CD14-positive monocyte (primary cell): Measurements from ENCODE around the gene CDYL2. TPM values are rescaled to one million over a fixed set of nuclear protein-coding genes. Genes with fewer than 3 reads are reported as not detected.

ENCODE experiments used
- DNase-seq, 3 donors: peaks; one replicate each; pipeline ENCODE4 v3.0.0-alpha.2; 2011 to 2022
- H2AFZ ChIP-seq: 2 replicates; pipeline ENCODE4 v1.6.0; 2012; ENCODE audit warnings: mild to moderate bottlenecking, low read depth, low read length, inconsistent platforms; ENCODE audit not compliant: insufficient read depth, poor library complexity, severe bottlenecking
- H3K27ac ChIP-seq, 2 donors: 1 replicate in 1 of 2; 2 replicates in 1 of 2; pipeline ENCODE4 v1.5.1; 2012 to 2013; ENCODE audit warnings: low read length in 2 of 2, control low read depth in 1 of 2, inconsistent platforms in 1 of 2, low read depth in 1 of 2, mild to moderate bottlenecking in 1 of 2
- H3K27me3 ChIP-seq, 2 donors: one replicate each; pipeline versions ENCODE4 v1.6.0 to v1.6.1; 2011 to 2013; ENCODE audit warnings: low read length in 2 of 2; ENCODE audit not compliant: control insufficient read depth in 2 of 2, insufficient read depth in 2 of 2
- H3K36me3 ChIP-seq, 2 donors: replicated peaks in 1 of 2; 1 replicate in 1 of 2; 2 replicates in 1 of 2; pipeline versions ENCODE4 v1.5.1 to v1.6.1; 2012 to 2013; ENCODE audit warnings: low read length in 2 of 2, control low read depth in 1 of 2, inconsistent platforms in 1 of 2, mild to moderate bottlenecking in 1 of 2; ENCODE audit not compliant: insufficient read depth in 2 of 2, control insufficient read depth in 1 of 2
- H3K4me1 ChIP-seq, 2 donors: 1 replicate in 1 of 2; 2 replicates in 1 of 2; pipeline versions ENCODE4 v1.5.1 to v1.6.1; 2012 to 2013; ENCODE audit warnings: low read length in 2 of 2, control low read depth in 1 of 2, inconsistent platforms in 1 of 2, mild to moderate bottlenecking in 1 of 2, moderate library complexity in 1 of 2; ENCODE audit not compliant: insufficient read depth in 2 of 2, control insufficient read depth in 1 of 2
- H3K4me2 ChIP-seq: replicated peaks from 2 replicates; pipeline ENCODE3; 2012; ENCODE audit warnings: low read length, moderate library complexity, mild to moderate bottlenecking; ENCODE audit not compliant: poor library complexity, severe bottlenecking; ENCODE audit errors: extremely low read depth
- H3K4me3 ChIP-seq, 3 experiments: fragments of 200-600 bp in 1 of 3; sonication (generic) in 1 of 3; replicated peaks in 1 of 3; 1 replicate in 2 of 3; 2 replicates in 1 of 3; pipeline ENCODE4 v1.5.1; 2011 to 2013; ENCODE audit warnings: low read length in 3 of 3, mild to moderate bottlenecking in 3 of 3, control low read depth in 2 of 3, low read depth in 2 of 3, inconsistent platforms in 1 of 3, moderate library complexity in 1 of 3
- H3K79me2 ChIP-seq: 2 replicates; pipeline ENCODE4 v1.6.0; 2012; ENCODE audit warnings: mild to moderate bottlenecking, control low read depth, inconsistent platforms, low read length, moderate library complexity; ENCODE audit not compliant: insufficient read depth
- H3K9ac ChIP-seq: 2 replicates; pipeline ENCODE4 v1.6.0; 2017; ENCODE audit warnings: low read length, mild to moderate bottlenecking; ENCODE audit not compliant: insufficient read depth, poor library complexity, severe bottlenecking
- H3K9me3 ChIP-seq, 2 donors: replicated peaks in 1 of 2; 1 replicate in 1 of 2; 2 replicates in 1 of 2; pipeline versions ENCODE4 v1.5.1 to v1.6.1; 2012 to 2013; ENCODE audit warnings: low read length in 2 of 2, control low read depth in 1 of 2; ENCODE audit not compliant: control insufficient read depth in 1 of 2, insufficient read depth in 1 of 2
- H4K20me1 ChIP-seq: 2 replicates; pipeline ENCODE4 v1.6.0; 2012; ENCODE audit warnings: mild to moderate bottlenecking, low read length, control low read depth, moderate library complexity; ENCODE audit not compliant: insufficient read depth
- H3K27ac Mint-ChIP-seq, 7 donors: one replicate each; pipeline ENCODE4 v1.8.0; 2020; ENCODE audit warnings: mild to moderate bottlenecking in 7 of 7, mixed read lengths in 7 of 7, moderate library complexity in 6 of 7, inconsistent platforms in 2 of 7
- H3K27me3 Mint-ChIP-seq, 3 donors: one replicate each; pipeline ENCODE4 v1.8.0; 2021 to 2022; ENCODE audit warnings: low read depth in 3 of 3, mild to moderate bottlenecking in 3 of 3, mixed read lengths in 3 of 3, moderate library complexity in 3 of 3, inconsistent platforms in 1 of 3
- H3K36me3 Mint-ChIP-seq, 2 donors: one replicate each; pipeline ENCODE4 v1.8.0; 2020; ENCODE audit warnings: mixed read lengths in 2 of 2, inconsistent platforms in 1 of 2, mild to moderate bottlenecking in 1 of 2
- H3K4me1 Mint-ChIP-seq: one replicate; pipeline ENCODE4 v1.8.0; 2020; ENCODE audit warnings: mild to moderate bottlenecking, mixed read lengths
- H3K4me3 Mint-ChIP-seq, 2 donors: one replicate each; pipeline ENCODE4 v1.8.0; 2020; ENCODE audit warnings: mild to moderate bottlenecking in 2 of 2, mixed read lengths in 2 of 2, moderate library complexity in 1 of 2
- H3K9me3 Mint-ChIP-seq, 7 donors: one replicate each; pipeline ENCODE4 v1.8.0; 2020 to 2022; ENCODE audit warnings: mixed read lengths in 7 of 7, mild to moderate bottlenecking in 6 of 7, moderate library complexity in 6 of 7, inconsistent platforms in 2 of 7
- WGBS: methylation state at CpG from one replicate; pipeline ENCODE4 v1.1.5; 2013; ENCODE audit warnings: missing lambda C conversion rate; ENCODE audit not compliant: insufficient coverage; 5-methylcytosine and 5-hydroxymethylcytosine counted together
- intact Hi-C, 2 donors: fragments of 100-400 bp; cut with micrococcal nuclease; formaldehyde crosslinking; loops; one replicate each; pipeline versions ENCODE4 v1.15.0 to v1.15.1; 2023
- polyA plus RNA-seq, 3 donors: library from polyadenylated mRNA; depleted of rRNA in 1 of 3; unstranded in 2 of 3; stranded (reverse) in 1 of 3; fragments of 300-500 nt in 2 of 3; fragments of >200 nt in 1 of 3; fragmentation: Illumina TruSeq in 2 of 3; gene quantifications; 1 replicate in 2 of 3; 2 replicates in 1 of 3; pipeline ENCODE4 v1.2.3, GENCODE V29; 2012 to 2021
- TF ChIP-seq, protein P1 (sequence below): fragments of 200-600 bp; IDR thresholded peaks from one replicate; pipeline ENCODE4 v1.8.0; 2022; ENCODE audit warnings: antibody characterized with exemption, mild to moderate bottlenecking

Gene CDYL2
- polyA plus RNA-seq, 3 donors: 0.42 to 2.6 (median 0.93) TPM

DNA sequence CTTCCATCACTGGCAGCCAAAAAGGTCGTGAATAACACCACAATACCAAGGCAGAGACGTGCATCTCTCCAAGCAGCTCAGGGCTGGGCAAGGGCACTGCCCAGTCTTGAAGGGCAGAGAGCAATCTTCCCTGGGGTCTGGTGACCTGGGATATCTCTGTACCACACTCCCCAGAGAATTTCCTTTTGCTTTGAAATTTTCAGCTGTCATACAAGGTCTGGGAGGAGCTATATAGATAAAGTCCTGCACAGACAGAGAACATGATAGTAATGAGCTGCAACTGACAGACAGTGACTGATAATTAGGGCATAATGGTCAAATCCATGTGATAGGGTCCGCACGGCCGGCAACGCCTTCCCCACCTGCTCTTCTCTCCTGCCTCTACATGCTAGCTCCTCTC is 195.5 kb downstream of the CDYL2 start:
- H3K27ac ChIP-seq: no peak overlapping the region
- peak overlapping the region in 1 of 7 donors; percentile 46 for H3K27ac Mint-ChIP-seq
- H3K9me3 Mint-ChIP-seq: peaks cover 0 to 5% (median 0%) of the 10 kb centered on the region in 7 donors
- H3K27me3 Mint-ChIP-seq: no peaks in the 10 kb centered on the region
- intact Hi-C loops: no loop called here
- H4K20me1 ChIP-seq: no peaks in the 10 kb centered on the region
- no peak for DNase-seq
- no peaks in the 10 kb centered on the region for H3K79me2 ChIP-seq
- no peaks in the 10 kb centered on the region for H3K4me1 Mint-ChIP-seq
- peaks cover 0 to 51% of the 10 kb centered on the region in 2 donors for H3K36me3 ChIP-seq
- H3K36me3 Mint-ChIP-seq: peaks cover 37 to 66% of the 10 kb centered on the region in 2 donors
- no peaks in the 10 kb centered on the region for H3K4me1 ChIP-seq
- H3K27me3 ChIP-seq: no peaks in the 10 kb centered on the region
- no peak overlapping the region for H3K4me3 Mint-ChIP-seq
- H3K9ac ChIP-seq: no peak overlapping the region
- H3K9me3 ChIP-seq: no peaks in the 10 kb centered on the region
- H2AFZ ChIP-seq: no peak overlapping the region
- TF ChIP-seq, protein P1, sequence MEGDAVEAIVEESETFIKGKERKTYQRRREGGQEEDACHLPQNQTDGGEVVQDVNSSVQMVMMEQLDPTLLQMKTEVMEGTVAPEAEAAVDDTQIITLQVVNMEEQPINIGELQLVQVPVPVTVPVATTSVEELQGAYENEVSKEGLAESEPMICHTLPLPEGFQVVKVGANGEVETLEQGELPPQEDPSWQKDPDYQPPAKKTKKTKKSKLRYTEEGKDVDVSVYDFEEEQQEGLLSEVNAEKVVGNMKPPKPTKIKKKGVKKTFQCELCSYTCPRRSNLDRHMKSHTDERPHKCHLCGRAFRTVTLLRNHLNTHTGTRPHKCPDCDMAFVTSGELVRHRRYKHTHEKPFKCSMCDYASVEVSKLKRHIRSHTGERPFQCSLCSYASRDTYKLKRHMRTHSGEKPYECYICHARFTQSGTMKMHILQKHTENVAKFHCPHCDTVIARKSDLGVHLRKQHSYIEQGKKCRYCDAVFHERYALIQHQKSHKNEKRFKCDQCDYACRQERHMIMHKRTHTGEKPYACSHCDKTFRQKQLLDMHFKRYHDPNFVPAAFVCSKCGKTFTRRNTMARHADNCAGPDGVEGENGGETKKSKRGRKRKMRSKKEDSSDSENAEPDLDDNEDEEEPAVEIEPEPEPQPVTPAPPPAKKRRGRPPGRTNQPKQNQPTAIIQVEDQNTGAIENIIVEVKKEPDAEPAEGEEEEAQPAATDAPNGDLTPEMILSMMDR: no peak
- no peak overlapping the region for H3K4me2 ChIP-seq
- 93% methylated on average over 2 of the region's 6 CpGs for WGBS
- H3K4me3 ChIP-seq: no peak overlapping the region

DNA sequence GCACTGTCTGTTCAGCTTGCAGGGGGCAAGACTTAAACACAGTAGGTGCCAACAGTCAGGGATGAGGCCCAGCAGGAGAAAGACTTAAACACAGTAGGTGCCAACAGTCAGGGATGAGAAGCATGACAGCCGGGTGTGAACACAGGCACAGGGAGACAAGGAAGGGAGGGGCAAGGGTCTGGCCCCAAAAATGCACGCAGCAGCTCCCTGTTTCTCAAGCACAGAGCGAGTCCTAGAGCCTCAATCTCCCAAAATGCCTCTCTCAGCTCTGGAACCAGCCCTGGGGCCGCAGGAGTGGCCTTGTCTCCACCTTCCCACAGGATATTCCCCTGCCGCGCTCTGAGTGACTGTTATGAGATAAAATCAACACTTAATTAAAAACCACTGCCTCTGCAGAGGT is 197.2 kb downstream of the CDYL2 start:
- Mint-ChIP-seq H3K4me1 (no peaks in the 10 kb centered on the region), H3K27ac (no peak overlapping the region), H3K27me3 (no peaks in the 10 kb centered on the region), H3K4me3 (no peak overlapping the region), H3K36me3 (peaks cover 34 to 65% of the 10 kb centered on the region in 2 donors), H3K9me3 (peaks cover 0 to 5% (median 0%) of the 10 kb centered on the region in 7 donors)
- intact Hi-C loops: no loop called here
- H4K20me1 ChIP-seq: no peaks in the 10 kb centered on the region
- no peaks in the 10 kb centered on the region for H3K4me1 ChIP-seq
- H3K27ac ChIP-seq: no peak overlapping the region
- H3K9me3 ChIP-seq: no peaks in the 10 kb centered on the region
- 95% methylated on average over 3 of the region's 6 CpGs for WGBS
- H3K36me3 ChIP-seq: peaks cover 0 to 48% of the 10 kb centered on the region in 2 donors
- TF ChIP-seq, protein P1: no peak
- H3K9ac ChIP-seq: no peak overlapping the region
- no peak overlapping the region for H2AFZ ChIP-seq
- H3K4me3 ChIP-seq: no peak overlapping the region
- no peaks in the 10 kb centered on the region for H3K79me2 ChIP-seq
- no peaks in the 10 kb centered on the region for H3K27me3 ChIP-seq
- no peak overlapping the region for H3K4me2 ChIP-seq
- DNase-seq: no peak
